ENCODE data around the gene FGF9. TPM values are rescaled to one million over a fixed set of nuclear protein-coding genes. Genes with fewer than 3 reads are reported as not detected.

Gene FGF9
- total and polyA plus RNA-seq, 7 experiments from 2014 or later, result 0.19 to 5.6 (median 2.0) TPM

- CTCF ChIA-PET, result interaction anchor here (0.7 to 1.8 kb wide), 22 partner anchors 8 to 1381 kb away, joined by 3 to 15 read pairs (median 4); partner anchors contain the start of gene FGF9
- no peaks in the 10 kb centered on the region for H3K4me1 ChIP-seq (ENCODE audit: control insufficient read depth in 2 of 2, insufficient read depth in 2 of 2, low read length in 2 of 2)
- peak in 5 of 9 donors; percentile 21 to 47 (median 38) for DNase-seq
- H3K27ac ChIP-seq (ENCODE audit: low read depth, low read length), result no peak overlapping the region
- H3K27me3 Mint-ChIP-seq, result peaks cover 0 to 7% (median 3%) of the 10 kb centered on the region in 5 donors
- H3K27me3 ChIP-seq (ENCODE audit: control insufficient read depth in 2 of 2, insufficient read depth in 2 of 2, low read length in 2 of 2), result no peaks in the 10 kb centered on the region
- no peak overlapping the region for H3K27ac Mint-ChIP-seq
- H3K4me1 Mint-ChIP-seq, result peaks cover 0 to 5% (median 0%) of the 10 kb centered on the region in 7 donors
- intact Hi-C loops (cut with micrococcal nuclease), result loop anchor here (1.0 to 10.0 kb wide), 13 partner anchors 32 to 1382 kb away; partner anchors contain the start of gene FGF9 (in 1 of the 2)
- H3K9me3 Mint-ChIP-seq, result no peaks in the 10 kb centered on the region
- POLR2A ChIA-PET, result interaction anchor here (1.0 to 1.1 kb wide), 3 partner anchors 31 to 35 kb away, joined by 3 to 8 read pairs (median 3); partner anchors contain the start of genes FGF9 and MICU2
- H3K4me3 Mint-ChIP-seq, result no peak overlapping the region
- no peaks in the 10 kb centered on the region for H3K36me3 Mint-ChIP-seq
- H3K36me3 ChIP-seq (ENCODE audit: control insufficient read depth in 2 of 3, insufficient read depth in 3 of 3, low read length in 3 of 3), result no peaks in the 10 kb centered on the region
- no peaks in the 10 kb centered on the region for H3K9me3 ChIP-seq (ENCODE audit: control insufficient read depth in 2 of 3, low read length in 3 of 3)
- ATAC-seq, result peak; percentile 51
- no peak overlapping the region for H3K4me3 ChIP-seq (ENCODE audit: low read length)
Measured at GRCh38 chr13:21638319-21639282, 32.3 kb upstream of the FGF9 start.

- ATAC-seq (no peak), DNase-seq (no peak)
- H3K36me3 ChIP-seq (ENCODE audit: control insufficient read depth in 2 of 3, insufficient read depth in 3 of 3, low read length in 3 of 3), result no peaks in the 10 kb centered on the region
- Mint-ChIP-seq H3K9me3 (no peaks in the 10 kb centered on the region), H3K4me1 (peaks cover 0 to 5% (median 0%) of the 10 kb centered on the region in 7 donors), H3K27me3 (peaks cover 0 to 7% (median 3%) of the 10 kb centered on the region in 5 donors), H3K4me3 (no peak overlapping the region), H3K27ac (peak overlapping the region in 1 of 9 donors; percentile 43), H3K36me3 (no peaks in the 10 kb centered on the region)
- no peaks in the 10 kb centered on the region for H3K27me3 ChIP-seq (ENCODE audit: control insufficient read depth in 2 of 2, insufficient read depth in 2 of 2, low read length in 2 of 2)
- intact Hi-C loops (cut with micrococcal nuclease), result loop anchor here (2.0 to 10.0 kb wide), 7 partner anchors 31 to 1381 kb away; partner anchors contain the start of gene FGF9 (in 1 of the 2)
- H3K9me3 ChIP-seq (ENCODE audit: control insufficient read depth in 2 of 3, low read length in 3 of 3), result no peaks in the 10 kb centered on the region
- H3K4me3 ChIP-seq (ENCODE audit: low read length), result no peak overlapping the region
- H3K4me1 ChIP-seq (ENCODE audit: control insufficient read depth in 2 of 2, insufficient read depth in 2 of 2, low read length in 2 of 2), result no peaks in the 10 kb centered on the region
- no peak overlapping the region for H3K27ac ChIP-seq (ENCODE audit: low read depth, low read length)
- CTCF ChIA-PET, result interaction anchor here (0.9 kb wide), 1 partner anchor 92 kb away, joined by 3 read pairs; no protein-coding TSS in a partner anchor
- POLR2A ChIA-PET, result interaction anchor here (0.6 kb wide), 1 partner anchor 633 kb away, joined by 3 read pairs; no protein-coding TSS in a partner anchor
Measured at GRCh38 chr13:21639561-21639960, 31.3 kb upstream of the FGF9 start.

- Mint-ChIP-seq H3K36me3 (no peaks in the 10 kb centered on the region), H3K27ac (no peak overlapping the region)
Measured at GRCh38 chr13:21641629-21642028, 29.2 kb upstream of the FGF9 start.

GRCh38 chr13:21657538-21657937 lies 13.3 kb upstream of the FGF9 start:
- peaks cover 0 to 41% (median 12%) of the 10 kb centered on the region in 11 donors for H3K9me3 Mint-ChIP-seq
- no peaks in the 10 kb centered on the region for H3K36me3 ChIP-seq (ENCODE audit: control insufficient read depth in 2 of 3, insufficient read depth in 3 of 3, low read length in 3 of 3)
- ATAC-seq (no peak), DNase-seq (no peak)
- no peaks in the 10 kb centered on the region for H3K4me1 Mint-ChIP-seq
- no peak overlapping the region for H3K4me3 ChIP-seq (ENCODE audit: low read length)
- peaks cover 0 to 12% (median 0%) of the 10 kb centered on the region in 5 donors for H3K36me3 Mint-ChIP-seq
- ChIA-PET CTCF (no interaction called here), POLR2A (no interaction called here)
- peaks cover 0 to 3% of the 10 kb centered on the region in 2 donors for H3K27me3 ChIP-seq (ENCODE audit: control insufficient read depth in 2 of 2, insufficient read depth in 2 of 2, low read length in 2 of 2)
- no peak overlapping the region for H3K27ac ChIP-seq (ENCODE audit: low read depth, low read length)
- H3K27me3 Mint-ChIP-seq, result peaks cover 22 to 46% (median 27%) of the 10 kb centered on the region in 5 donors
- no peak overlapping the region for H3K4me3 Mint-ChIP-seq
- intact Hi-C loops (cut with micrococcal nuclease), result no loop called here
- H3K9me3 ChIP-seq (ENCODE audit: control insufficient read depth in 2 of 3, low read length in 3 of 3), result peaks cover 0 to 5% (median 4%) of the 10 kb centered on the region in 3 experiments
- H3K4me1 ChIP-seq (ENCODE audit: control insufficient read depth in 2 of 2, insufficient read depth in 2 of 2, low read length in 2 of 2), result no peaks in the 10 kb centered on the region
- H3K27ac Mint-ChIP-seq, result no peak overlapping the region

More at GRCh38 chr13:21641629-21642028, 29.2 kb upstream of the FGF9 start:
- ChIA-PET POLR2A (no interaction called here), CTCF (interaction anchor here (0.6 to 1.1 kb wide), 3 partner anchors 11 to 29 kb away, joined by 3 to 5 read pairs (median 5); partner anchors contain the start of gene FGF9)
- Mint-ChIP-seq H3K4me3 (no peak overlapping the region), H3K27me3 (peaks cover 0 to 5% (median 2%) of the 10 kb centered on the region in 5 donors), H3K9me3 (no peaks in the 10 kb centered on the region), H3K4me1 (peaks cover 0 to 5% (median 0%) of the 10 kb centered on the region in 7 donors)
- ATAC-seq (no peak), DNase-seq (no peak)
- intact Hi-C loops (cut with micrococcal nuclease), result no loop called here
- Histone ChIP-seq H3K4me3 (ENCODE audit: low read length) (no peak overlapping the region), H3K27me3 (ENCODE audit: control insufficient read depth in 2 of 2, insufficient read depth in 2 of 2, low read length in 2 of 2) (no peaks in the 10 kb centered on the region), H3K4me1 (ENCODE audit: control insufficient read depth in 2 of 2, insufficient read depth in 2 of 2, low read length in 2 of 2) (no peaks in the 10 kb centered on the region), H3K9me3 (ENCODE audit: control insufficient read depth in 2 of 3, low read length in 3 of 3) (no peaks in the 10 kb centered on the region), H3K36me3 (ENCODE audit: control insufficient read depth in 2 of 3, insufficient read depth in 3 of 3, low read length in 3 of 3) (no peaks in the 10 kb centered on the region), H3K27ac (ENCODE audit: low read depth, low read length) (no peak overlapping the region)

GRCh38 chr13:21659087-21659486 lies 11.8 kb upstream of the FGF9 start:
- no peak overlapping the region for H3K27ac Mint-ChIP-seq

GRCh38 chr13:21661097-21661909 lies 9.6 kb upstream of the FGF9 start:
- Histone ChIP-seq H3K27ac (ENCODE audit: low read depth, low read length) (no peak overlapping the region), H3K27me3 (ENCODE audit: control insufficient read depth in 2 of 2, insufficient read depth in 2 of 2, low read length in 2 of 2) (no peaks in the 10 kb centered on the region), H3K4me1 (ENCODE audit: control insufficient read depth in 2 of 2, insufficient read depth in 2 of 2, low read length in 2 of 2) (no peaks in the 10 kb centered on the region), H3K4me3 (ENCODE audit: low read length) (no peak overlapping the region), H3K36me3 (ENCODE audit: control insufficient read depth in 2 of 3, insufficient read depth in 3 of 3, low read length in 3 of 3) (no peaks in the 10 kb centered on the region), H3K9me3 (ENCODE audit: control insufficient read depth in 2 of 3, low read length in 3 of 3) (peaks cover 0 to 5% (median 4%) of the 10 kb centered on the region in 3 experiments)
- intact Hi-C loops (cut with micrococcal nuclease), result no loop called here
- peaks cover 23 to 33% (median 26%) of the 10 kb centered on the region in 5 donors for H3K27me3 Mint-ChIP-seq
- CTCF ChIA-PET, result interaction anchor here (1.0 kb wide), 1 partner anchor 15 kb away, joined by 3 read pairs; no protein-coding TSS in a partner anchor
- ATAC-seq (no peak), DNase-seq (no peak)
- no peak overlapping the region for H3K4me3 Mint-ChIP-seq
- H3K27ac Mint-ChIP-seq, result no peak overlapping the region
- POLR2A ChIA-PET, result no interaction called here
- peaks cover 0 to 22% (median 4%) of the 10 kb centered on the region in 11 donors for H3K9me3 Mint-ChIP-seq
- no peaks in the 10 kb centered on the region for H3K4me1 Mint-ChIP-seq
- peaks cover 0 to under 1% (median 0%) of the 10 kb centered on the region in 5 donors for H3K36me3 Mint-ChIP-seq

More at GRCh38 chr13:21659087-21659486, 11.8 kb upstream of the FGF9 start:
- no peaks in the 10 kb centered on the region for H3K36me3 ChIP-seq (ENCODE audit: control insufficient read depth in 2 of 3, insufficient read depth in 3 of 3, low read length in 3 of 3)
- Mint-ChIP-seq H3K36me3 (peaks cover 0 to 12% (median 0%) of the 10 kb centered on the region in 5 donors), H3K27me3 (peaks cover 22 to 37% (median 27%) of the 10 kb centered on the region in 5 donors), H3K4me3 (no peak overlapping the region), H3K4me1 (no peaks in the 10 kb centered on the region), H3K9me3 (peaks cover 0 to 40% (median 12%) of the 10 kb centered on the region in 11 donors)
- H3K9me3 ChIP-seq (ENCODE audit: control insufficient read depth in 2 of 3, low read length in 3 of 3), result peaks cover 0 to 5% (median 4%) of the 10 kb centered on the region in 3 experiments
- ChIA-PET CTCF (no interaction called here), POLR2A (interaction anchor here (1.1 kb wide), 1 partner anchor 19 kb away, joined by 3 read pairs; no protein-coding TSS in a partner anchor)
- ATAC-seq (no peak), DNase-seq (no peak)
- peaks cover 0 to 3% of the 10 kb centered on the region in 2 donors for H3K27me3 ChIP-seq (ENCODE audit: control insufficient read depth in 2 of 2, insufficient read depth in 2 of 2, low read length in 2 of 2)
- intact Hi-C loops (cut with micrococcal nuclease), result no loop called here
- no peaks in the 10 kb centered on the region for H3K4me1 ChIP-seq (ENCODE audit: control insufficient read depth in 2 of 2, insufficient read depth in 2 of 2, low read length in 2 of 2)
- no peak overlapping the region for H3K27ac ChIP-seq (ENCODE audit: low read depth, low read length)
- no peak overlapping the region for H3K4me3 ChIP-seq (ENCODE audit: low read length)

All from naive thymus-derived CD4-positive, alpha-beta T cell (primary cell).